GM23338 (cell line): ENCODE measurements around the gene WWP2. TPM values are rescaled to one million over a fixed set of nuclear protein-coding genes. Genes with fewer than 3 reads are reported as not detected.
A peak's percentile ranks its signal among the peaks of the same experiment; 100 is the strongest.
"Not testable (repeated sequence)": the region's sequence is repeated elsewhere in the genome, so short reads cannot be mapped to it uniquely, and the experiment has no call there.

ENCODE experiments used
- ATAC-seq: fragments of 200-7000 bp; cut with Tn5 transposase; 3 replicates; pipeline ENCODE4 v1.9.1; 2020
- DNase-seq: peaks from one replicate; pipeline ENCODE4 v3.0.0-alpha.2; 2015; ENCODE audit warnings: low spot score
- H2AFZ ChIP-seq: fragments of 200-600 bp; sonication (generic); 2 replicates; pipeline ENCODE4 v1.8.0; 2016; ENCODE audit warnings: antibody characterized with exemption, mild to moderate bottlenecking, moderate library complexity
- H3F3A ChIP-seq: fragments of 200-600 bp; sonication (generic); replicated peaks from 2 replicates; pipeline ENCODE4 v1.8.0; 2017; ENCODE audit warnings: antibody characterized with exemption, mixed run types, low read depth
- H3K27ac ChIP-seq: fragments of 200-600 bp; sonication (generic); 2 replicates; pipeline ENCODE4 v1.6.1; 2016; ENCODE audit warnings: low read depth
- H3K27me3 ChIP-seq: fragments of 200-600 bp; sonication (generic); 2 replicates; pipeline ENCODE4 v1.8.0; 2016; ENCODE audit warnings: mild to moderate bottlenecking, mixed run types, moderate library complexity; ENCODE audit not compliant: insufficient read depth
- H3K36me3 ChIP-seq: fragments of 200-600 bp; sonication (generic); 2 replicates; pipeline ENCODE4 v1.8.0; 2016; ENCODE audit warnings: mild to moderate bottlenecking; ENCODE audit not compliant: insufficient read depth
- H3K4me1 ChIP-seq: fragments of 200-600 bp; sonication (generic); 2 replicates; pipeline ENCODE4 v1.8.0; 2016; ENCODE audit warnings: mild to moderate bottlenecking, moderate library complexity; ENCODE audit not compliant: insufficient read depth
- H3K4me2 ChIP-seq: fragments of 200-600 bp; sonication (generic); 2 replicates; pipeline ENCODE4 v1.7.1; 2017; ENCODE audit warnings: mixed run types
- H3K4me3 ChIP-seq: fragments of 200-600 bp; sonication (generic); 2 replicates; pipeline ENCODE4 v1.6.1; 2016; ENCODE audit warnings: mixed run types
- H3K79me2 ChIP-seq: fragments of 200-600 bp; sonication (generic); replicated peaks from 2 replicates; pipeline ENCODE4 v1.8.0; 2017; ENCODE audit warnings: mild to moderate bottlenecking; ENCODE audit not compliant: insufficient read depth
- H3K9me2 ChIP-seq: fragments of 200-600 bp; sonication (generic); 2 replicates; pipeline ENCODE4 v1.8.0; 2017; ENCODE audit not compliant: insufficient read depth
- H4K20me1 ChIP-seq: fragments of 200-600 bp; sonication (generic); replicated peaks from 2 replicates; pipeline ENCODE4 v1.8.0; 2017; ENCODE audit warnings: mild to moderate bottlenecking; ENCODE audit not compliant: insufficient read depth
- H3K27ac Mint-ChIP-seq: 2 replicates; pipeline ENCODE4 v1.8.0; 2020; ENCODE audit warnings: inconsistent platforms, mild to moderate bottlenecking, moderate library complexity, mixed read lengths
- H3K27me3 Mint-ChIP-seq: 3 replicates; pipeline ENCODE4 v1.8.0; 2022; ENCODE audit warnings: low read depth, mild to moderate bottlenecking, moderate library complexity, mixed read lengths, inconsistent platforms; ENCODE audit not compliant: insufficient read depth, poor library complexity
- H3K36me3 Mint-ChIP-seq: 3 replicates; pipeline ENCODE4 v1.8.0; 2021; ENCODE audit warnings: low read depth, mild to moderate bottlenecking, inconsistent platforms, moderate library complexity, mixed read lengths
- H3K4me1 Mint-ChIP-seq: 3 replicates; pipeline ENCODE4 v1.8.0; 2020; ENCODE audit warnings: mild to moderate bottlenecking, inconsistent platforms, mixed read lengths
- H3K4me3 Mint-ChIP-seq: 3 replicates; pipeline ENCODE4 v1.8.0; 2021; ENCODE audit warnings: moderate library complexity, mild to moderate bottlenecking, inconsistent platforms, mixed read lengths
- H3K9me3 Mint-ChIP-seq: 3 replicates; pipeline ENCODE4 v1.8.0; 2020; ENCODE audit warnings: moderate library complexity, mild to moderate bottlenecking, inconsistent platforms, mixed read lengths
- polyA plus RNA-seq: library from polyadenylated mRNA; unstranded; fragments of >200 nt; fragmentation: Nextera tagmentation; extraction: Ambion mirVana; gene quantifications from 2 replicates; pipeline ENCODE4 v1.2.1, GENCODE V29; 2016
- total RNA-seq: library from RNA; depleted of rRNA; stranded (reverse); fragments of >200 nt; shearing (Covaris generic); gene quantifications from 2 replicates; pipeline ENCODE4 v1.2.3, GENCODE V29; 2014
- TF ChIP-seq, protein P1 (sequence below), 2 experiments: fragments of 200-600 bp in 1 of 2; sonication (generic) in 1 of 2; conservative IDR thresholded peaks; 2 replicates each; pipeline versions ENCODE4 v1.5.1 to v1.6.1; 2016 to 2017; ENCODE audit warnings: antibody characterized with exemption in 2 of 2, low read depth in 2 of 2, mild to moderate bottlenecking in 2 of 2, moderate library complexity in 1 of 2

Gene WWP2
- total and polyA plus RNA-seq, 2 experiments from 2014 or later = 12.3 to 35.5 TPM

DNA sequence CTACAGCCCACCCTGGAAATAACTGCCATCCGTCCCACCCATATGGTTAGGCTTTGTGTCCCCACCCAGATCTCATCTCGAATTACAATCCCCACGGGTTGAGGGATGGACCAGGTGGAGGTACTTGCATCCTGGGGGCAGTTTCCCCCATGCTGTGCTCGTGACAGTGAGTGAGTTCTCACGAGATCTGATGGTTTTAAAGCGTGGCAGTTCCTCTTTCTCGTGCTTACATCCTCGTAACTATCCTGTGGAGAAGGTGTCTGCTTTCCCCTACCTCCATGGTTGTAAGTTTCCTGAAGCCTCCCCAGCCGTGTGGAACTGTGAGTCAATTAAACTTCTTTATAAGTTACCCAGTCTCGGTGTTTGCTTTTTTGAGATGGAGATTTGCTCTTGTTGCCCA lies 206.0 kb downstream of the WWP2 start:
- H3K4me3 ChIP-seq, H3K4me3 Mint-ChIP-seq, H3K79me2 ChIP-seq, H2AFZ ChIP-seq, H3K9me3 Mint-ChIP-seq, H3K36me3 ChIP-seq, H3F3A ChIP-seq, H3K4me2 ChIP-seq, H3K4me1 ChIP-seq, H3K36me3 Mint-ChIP-seq, H3K27me3 ChIP-seq, H4K20me1 ChIP-seq, H3K4me1 Mint-ChIP-seq, H3K27ac ChIP-seq, DNase-seq, H3K27me3 Mint-ChIP-seq, H3K9me2 ChIP-seq, ATAC-seq, H3K27ac Mint-ChIP-seq: not testable (repeated sequence)

DNA sequence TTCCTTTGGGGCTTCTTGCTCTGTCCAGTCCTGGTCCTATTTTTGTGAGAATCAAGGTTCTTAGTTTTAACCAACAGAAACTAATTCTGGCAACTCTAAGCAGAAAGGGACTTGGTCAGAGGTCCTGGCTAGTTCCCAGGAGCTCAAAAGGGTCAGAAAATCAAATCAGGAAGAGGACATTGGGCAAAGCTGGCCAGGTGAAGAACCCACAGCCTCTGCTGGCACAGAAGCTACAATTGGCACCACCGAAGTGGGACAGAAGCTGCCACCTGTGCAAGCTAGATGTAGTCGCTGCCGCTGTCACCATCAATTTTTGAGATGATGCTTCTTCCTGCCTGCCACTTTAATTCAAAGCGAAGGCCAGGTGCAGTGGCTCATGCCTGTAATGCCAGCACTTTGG lies 207.5 kb downstream of the WWP2 start:
- H3K4me2 ChIP-seq, H3K4me3 Mint-ChIP-seq, H3K27me3 Mint-ChIP-seq, DNase-seq, H3K36me3 Mint-ChIP-seq, ATAC-seq, H3K27ac Mint-ChIP-seq, H3K27ac ChIP-seq, H3K9me3 Mint-ChIP-seq, H3K4me1 ChIP-seq, H3K79me2 ChIP-seq, H2AFZ ChIP-seq, H4K20me1 ChIP-seq, H3F3A ChIP-seq, H3K36me3 ChIP-seq, H3K4me3 ChIP-seq, H3K27me3 ChIP-seq, H3K4me1 Mint-ChIP-seq, H3K9me2 ChIP-seq: not testable (repeated sequence)

DNA sequence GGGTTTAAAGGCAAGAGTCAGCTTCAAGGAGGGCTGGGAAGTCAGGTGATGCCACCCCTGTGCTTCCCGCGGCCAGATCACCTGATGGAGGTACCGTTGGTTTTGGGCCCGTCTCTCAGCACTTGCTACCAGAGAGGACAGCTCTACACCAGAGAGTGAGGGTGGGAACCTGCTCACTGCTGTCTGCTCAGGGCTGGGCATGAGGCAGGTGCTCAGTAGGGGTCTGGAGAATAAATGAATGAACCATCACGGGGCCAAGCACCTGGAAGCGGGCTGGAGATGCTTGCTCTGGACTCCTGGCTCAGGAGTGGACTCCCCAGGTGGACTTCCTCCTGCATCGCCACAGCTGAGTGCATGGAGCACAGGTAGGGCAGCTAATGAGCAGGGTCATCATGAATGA lies 210.0 kb downstream of the WWP2 start:
- not testable (repeated sequence) for H3K4me3 ChIP-seq, H3F3A ChIP-seq, H3K4me3 Mint-ChIP-seq, H3K4me1 ChIP-seq, DNase-seq, H3K36me3 Mint-ChIP-seq, H4K20me1 ChIP-seq, H3K4me1 Mint-ChIP-seq, H3K9me3 Mint-ChIP-seq, H3K36me3 ChIP-seq, H3K9me2 ChIP-seq, H2AFZ ChIP-seq, H3K27me3 ChIP-seq, H3K27ac ChIP-seq, H3K79me2 ChIP-seq, H3K27ac Mint-ChIP-seq, H3K27me3 Mint-ChIP-seq, H3K4me2 ChIP-seq, ATAC-seq

DNA sequence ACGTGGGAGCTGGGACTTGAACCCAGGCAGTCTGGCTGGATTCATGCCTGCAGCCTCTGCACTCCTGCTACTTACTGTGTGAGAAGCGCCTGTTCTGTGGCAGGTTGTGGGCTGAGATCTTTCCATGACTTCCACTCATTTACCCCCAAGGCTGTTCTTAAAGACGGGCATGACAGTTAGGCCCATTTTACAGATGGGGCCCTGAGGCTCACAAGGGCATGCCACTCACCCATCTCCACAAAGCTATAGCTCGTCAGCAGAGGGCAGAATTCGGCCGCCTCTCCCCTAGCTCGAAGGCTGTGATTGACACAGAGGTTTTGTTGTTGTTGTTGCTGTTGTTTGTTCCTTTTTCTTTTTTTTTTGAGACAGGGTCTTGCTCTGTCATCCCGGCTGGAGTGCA lies 210.8 kb downstream of the WWP2 start:
- TF ChIP-seq, protein P1, sequence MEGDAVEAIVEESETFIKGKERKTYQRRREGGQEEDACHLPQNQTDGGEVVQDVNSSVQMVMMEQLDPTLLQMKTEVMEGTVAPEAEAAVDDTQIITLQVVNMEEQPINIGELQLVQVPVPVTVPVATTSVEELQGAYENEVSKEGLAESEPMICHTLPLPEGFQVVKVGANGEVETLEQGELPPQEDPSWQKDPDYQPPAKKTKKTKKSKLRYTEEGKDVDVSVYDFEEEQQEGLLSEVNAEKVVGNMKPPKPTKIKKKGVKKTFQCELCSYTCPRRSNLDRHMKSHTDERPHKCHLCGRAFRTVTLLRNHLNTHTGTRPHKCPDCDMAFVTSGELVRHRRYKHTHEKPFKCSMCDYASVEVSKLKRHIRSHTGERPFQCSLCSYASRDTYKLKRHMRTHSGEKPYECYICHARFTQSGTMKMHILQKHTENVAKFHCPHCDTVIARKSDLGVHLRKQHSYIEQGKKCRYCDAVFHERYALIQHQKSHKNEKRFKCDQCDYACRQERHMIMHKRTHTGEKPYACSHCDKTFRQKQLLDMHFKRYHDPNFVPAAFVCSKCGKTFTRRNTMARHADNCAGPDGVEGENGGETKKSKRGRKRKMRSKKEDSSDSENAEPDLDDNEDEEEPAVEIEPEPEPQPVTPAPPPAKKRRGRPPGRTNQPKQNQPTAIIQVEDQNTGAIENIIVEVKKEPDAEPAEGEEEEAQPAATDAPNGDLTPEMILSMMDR (conservative IDR thresholded peaks at IDR 0.05; ENCODE audit: low read depth in 2 of 2) = peak in 1 of 2 experiments; percentile 24; a peak in 2 of 4 replicates
- not testable (repeated sequence) for H3K27me3 Mint-ChIP-seq, H3K79me2 ChIP-seq, H4K20me1 ChIP-seq, H3K9me3 Mint-ChIP-seq, H3K27me3 ChIP-seq, H3K36me3 Mint-ChIP-seq, H2AFZ ChIP-seq, H3K4me1 ChIP-seq, H3K4me3 Mint-ChIP-seq, H3K27ac Mint-ChIP-seq, H3K27ac ChIP-seq, H3K9me2 ChIP-seq, ATAC-seq, H3K36me3 ChIP-seq, H3K4me3 ChIP-seq, H3F3A ChIP-seq, H3K4me2 ChIP-seq, DNase-seq, H3K4me1 Mint-ChIP-seq

DNA sequence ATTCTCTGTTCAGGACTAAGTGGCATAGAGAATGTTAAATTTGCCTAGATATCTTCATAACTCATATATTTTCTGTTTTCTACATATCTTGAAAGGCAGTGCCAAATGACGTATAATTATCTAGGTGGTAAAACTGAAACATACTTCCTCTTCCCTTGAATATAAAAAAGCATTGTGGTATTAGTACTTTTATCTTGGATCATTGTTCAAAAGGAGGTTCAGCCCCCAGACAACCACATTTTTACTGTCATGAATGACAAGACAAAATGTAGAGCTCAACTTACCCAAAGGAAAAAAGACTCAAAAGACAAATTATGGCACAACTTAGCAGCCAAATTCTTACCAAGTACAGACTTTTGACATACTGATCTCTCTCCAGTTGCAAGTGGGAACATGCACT lies 223.1 kb downstream of the WWP2 start:
- not testable (repeated sequence) for ATAC-seq, H3K4me3 Mint-ChIP-seq, H3K36me3 Mint-ChIP-seq, DNase-seq, H3K9me3 Mint-ChIP-seq, H3K4me1 Mint-ChIP-seq, H3K9me2 ChIP-seq, H3F3A ChIP-seq, H3K27me3 Mint-ChIP-seq, H4K20me1 ChIP-seq, H3K27ac Mint-ChIP-seq, H3K4me2 ChIP-seq, H3K79me2 ChIP-seq, H3K27me3 ChIP-seq, H3K4me1 ChIP-seq, H3K36me3 ChIP-seq, H2AFZ ChIP-seq, H3K4me3 ChIP-seq, H3K27ac ChIP-seq
